Fibroblast of the conjunctiva (primary cell): ENCODE data around the gene EME2.

Experiments used
- DNase-seq: peaks from one replicate; pipeline ENCODE4 v3.0.0-alpha.2; 2010; ENCODE audit warnings: low read depth

EME2 gene

DNA sequence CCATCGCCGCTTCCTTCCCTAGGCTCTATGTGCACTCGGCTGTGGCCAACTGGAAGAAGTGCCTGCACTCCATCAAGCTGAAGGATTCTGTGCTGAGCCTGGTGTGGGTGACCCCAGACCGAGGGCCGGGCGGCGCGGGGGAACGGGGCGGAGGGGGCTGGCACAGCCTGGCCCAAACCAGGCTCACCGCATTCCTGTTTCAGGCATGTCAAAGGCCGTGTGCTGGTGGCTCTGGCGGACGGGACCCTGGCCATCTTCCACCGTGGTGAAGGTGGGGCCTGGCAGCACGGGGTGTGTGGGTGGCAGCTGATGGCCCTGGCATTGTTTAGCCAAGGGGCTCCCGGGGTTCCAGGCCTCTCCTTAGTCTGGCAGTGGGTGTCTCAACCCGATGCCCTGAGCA, 5.9 kb upstream of the EME2 start:
- no peak for DNase-seq

DNA sequence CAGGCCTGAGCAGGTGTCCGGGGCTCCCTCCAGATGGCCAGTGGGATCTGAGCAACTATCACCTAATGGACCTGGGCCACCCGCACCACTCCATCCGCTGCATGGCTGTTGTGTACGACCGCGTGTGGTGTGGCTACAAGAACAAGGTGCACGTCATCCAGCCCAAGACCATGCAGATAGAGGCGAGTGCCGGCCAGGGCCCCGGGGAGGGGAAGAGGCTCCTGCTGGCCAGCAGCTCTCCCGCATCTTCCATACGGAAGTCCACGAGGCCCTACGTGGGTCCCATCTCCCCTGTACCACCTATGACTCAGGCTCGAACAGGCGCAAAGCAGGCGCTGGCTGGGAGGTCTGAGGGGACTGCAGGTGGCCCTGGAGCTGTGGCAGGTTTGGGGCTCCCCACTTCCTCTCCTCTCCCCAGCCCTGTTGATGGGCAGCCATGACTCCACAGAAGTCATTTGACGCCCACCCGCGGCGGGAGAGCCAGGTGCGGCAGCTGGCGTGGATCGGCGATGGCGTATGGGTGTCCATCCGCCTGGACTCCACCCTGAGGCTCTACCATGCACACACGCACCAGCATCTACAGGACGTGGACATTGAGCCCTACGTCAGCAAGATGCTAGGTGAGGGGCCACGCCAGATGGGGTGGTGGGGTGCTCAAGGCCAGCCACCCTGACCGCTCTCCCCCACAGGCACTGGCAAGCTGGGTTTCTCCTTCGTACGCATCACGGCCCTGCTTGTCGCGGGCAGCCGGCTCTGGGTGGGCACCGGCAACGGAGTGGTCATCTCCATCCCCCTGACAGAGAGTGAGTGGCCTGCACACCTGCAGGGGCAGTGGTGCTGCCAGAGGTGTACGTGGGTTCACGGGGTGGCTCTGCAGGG, 5.3 kb upstream of the EME2 start:
- no peak for DNase-seq

DNA sequence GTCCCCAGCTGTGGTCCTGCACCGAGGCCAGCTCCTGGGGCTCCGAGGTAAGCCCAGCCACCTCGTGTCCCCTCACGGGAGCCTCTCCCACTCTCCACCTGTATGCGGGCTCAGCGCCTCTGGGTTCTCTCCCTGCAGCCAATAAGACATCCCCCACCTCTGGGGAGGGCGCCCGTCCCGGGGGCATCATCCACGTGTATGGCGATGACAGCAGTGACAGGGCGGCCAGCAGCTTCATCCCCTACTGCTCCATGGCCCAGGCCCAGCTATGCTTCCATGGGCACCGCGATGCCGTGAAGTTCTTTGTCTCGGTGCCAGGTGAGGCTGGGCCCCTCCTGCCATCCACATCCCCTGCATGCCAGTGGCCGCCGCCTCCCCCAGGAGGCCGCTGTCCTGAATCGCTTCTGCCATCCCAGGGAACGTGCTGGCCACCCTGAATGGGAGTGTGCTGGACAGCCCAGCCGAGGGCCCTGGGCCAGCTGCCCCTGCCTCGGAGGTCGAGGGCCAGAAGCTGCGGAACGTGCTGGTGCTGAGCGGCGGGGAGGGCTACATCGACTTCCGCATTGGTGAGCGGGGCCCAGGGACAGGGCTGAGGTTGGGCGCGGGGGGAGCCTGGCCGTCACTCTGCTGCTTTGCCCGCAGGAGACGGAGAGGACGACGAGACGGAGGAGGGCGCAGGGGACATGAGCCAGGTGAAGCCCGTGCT, 4.4 kb upstream of the EME2 start:
- DNase-seq: no peak

DNA sequence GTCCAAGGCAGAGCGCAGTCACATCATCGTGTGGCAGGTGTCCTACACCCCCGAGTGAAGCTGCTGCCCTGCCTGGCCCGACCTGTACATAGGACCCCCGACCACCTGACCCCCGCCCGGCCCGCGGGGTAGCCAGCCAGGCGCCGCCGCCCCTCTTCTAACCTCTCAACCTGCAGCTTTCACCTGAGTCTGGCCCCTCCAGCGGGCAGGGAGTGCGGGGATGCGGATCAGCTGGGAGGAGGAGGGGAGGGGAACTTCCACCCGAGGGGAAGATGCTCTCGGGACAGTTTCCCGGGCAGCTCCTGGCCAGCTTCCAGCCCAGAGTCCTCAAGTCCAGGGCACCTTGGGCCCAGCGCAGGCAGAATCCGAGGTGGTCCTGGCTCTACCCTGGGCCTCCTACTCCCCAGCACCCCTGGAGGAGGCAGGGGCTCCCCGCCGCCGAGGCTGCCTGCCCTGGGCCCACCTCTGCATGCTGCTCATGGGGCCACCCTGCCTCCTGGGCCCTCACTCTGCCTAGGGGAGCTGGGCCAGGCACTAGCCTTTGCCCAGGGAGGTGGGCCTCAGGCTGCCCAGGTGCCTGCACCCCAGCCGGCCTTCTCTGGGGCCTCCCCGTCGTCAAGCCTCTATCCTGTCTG, 3.7 kb upstream of the EME2 start:
- no peak for DNase-seq

DNA sequence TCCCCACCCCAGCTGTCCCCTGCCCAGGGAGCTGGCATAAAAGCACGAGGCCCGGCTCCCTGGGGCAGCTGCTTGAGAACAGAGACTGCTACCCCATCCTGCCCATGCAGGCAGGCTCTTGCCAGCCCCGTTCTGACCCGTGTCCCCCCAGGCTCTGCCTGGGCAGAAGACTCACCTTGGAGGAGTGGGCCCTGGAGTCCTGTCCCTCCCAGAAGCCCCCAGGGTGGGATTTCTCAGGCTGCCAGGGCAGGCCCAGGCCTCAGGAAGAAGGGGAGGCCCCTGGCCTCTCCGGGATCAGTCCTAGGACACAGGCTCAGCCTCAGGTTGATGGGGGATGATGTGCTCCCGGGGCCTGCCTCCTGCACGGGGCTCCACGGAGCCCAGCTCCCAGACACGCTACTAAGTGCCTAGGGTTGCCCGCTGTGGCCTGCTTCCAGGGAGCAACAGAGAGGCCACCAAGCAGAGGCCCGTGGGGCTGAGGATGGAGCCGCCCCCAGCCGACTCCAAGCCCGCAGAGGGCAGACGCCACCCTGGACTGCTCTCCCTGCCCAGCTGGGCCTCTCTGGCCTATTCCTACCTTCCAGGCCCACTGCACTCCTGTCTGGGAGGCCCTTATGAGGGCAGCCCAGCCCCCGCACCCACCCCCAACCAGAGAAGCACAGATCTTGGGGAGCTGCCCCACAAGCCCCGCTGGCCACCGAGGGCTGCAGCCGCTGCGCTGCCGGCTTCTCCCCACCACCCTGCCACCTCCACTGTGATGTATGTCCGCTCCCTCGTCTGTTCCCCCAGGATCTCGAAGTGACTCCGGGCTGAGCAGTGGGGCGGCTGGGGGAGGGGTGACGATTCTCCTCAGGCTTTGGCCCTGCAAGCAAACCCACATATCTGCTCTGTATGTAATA, 3.0 kb upstream of the EME2 start:
- no peak for DNase-seq

DNA sequence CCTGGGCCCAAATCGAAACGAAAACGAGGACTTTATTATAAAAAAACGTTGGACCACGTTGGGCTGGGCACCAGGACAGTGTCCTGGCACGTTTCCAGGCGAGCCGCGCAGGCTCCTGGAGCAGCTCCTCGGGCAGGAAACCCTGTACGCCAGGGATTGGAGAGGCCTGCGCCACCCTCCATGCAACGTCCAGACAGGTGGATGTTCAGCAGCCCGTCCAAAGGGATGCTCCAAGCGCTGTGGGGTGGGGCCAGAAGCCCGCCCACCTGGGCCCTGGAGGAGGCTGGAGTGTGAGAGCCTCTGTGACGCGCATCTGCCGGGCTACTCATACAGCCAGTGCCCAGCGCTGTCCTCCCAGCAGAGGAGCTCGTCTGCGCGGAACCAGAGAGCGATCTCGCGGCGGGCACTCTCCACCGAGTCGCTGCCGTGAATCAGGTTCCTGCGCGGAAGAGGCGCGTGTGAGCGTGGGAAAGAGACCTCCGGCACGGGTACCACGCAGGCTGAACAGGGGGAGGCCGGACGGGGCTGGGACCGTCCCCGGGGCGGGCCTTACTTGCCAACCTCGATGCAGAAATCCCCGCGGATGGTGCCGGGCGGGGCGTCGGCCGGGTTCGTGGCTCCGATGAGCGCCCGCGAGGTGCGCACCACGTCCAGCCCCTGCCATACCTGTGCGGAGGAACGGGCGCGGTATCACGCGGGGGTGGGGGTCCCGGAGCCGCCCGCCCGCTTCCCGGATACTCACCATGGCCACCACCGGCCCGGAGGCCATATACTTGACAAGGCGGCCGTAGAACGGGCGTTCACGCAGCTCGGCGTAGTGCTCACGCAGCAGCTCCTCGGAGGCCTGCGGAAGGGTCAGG, 2.1 kb upstream of the EME2 start:
- DNase-seq: peak; percentile 23

DNA sequence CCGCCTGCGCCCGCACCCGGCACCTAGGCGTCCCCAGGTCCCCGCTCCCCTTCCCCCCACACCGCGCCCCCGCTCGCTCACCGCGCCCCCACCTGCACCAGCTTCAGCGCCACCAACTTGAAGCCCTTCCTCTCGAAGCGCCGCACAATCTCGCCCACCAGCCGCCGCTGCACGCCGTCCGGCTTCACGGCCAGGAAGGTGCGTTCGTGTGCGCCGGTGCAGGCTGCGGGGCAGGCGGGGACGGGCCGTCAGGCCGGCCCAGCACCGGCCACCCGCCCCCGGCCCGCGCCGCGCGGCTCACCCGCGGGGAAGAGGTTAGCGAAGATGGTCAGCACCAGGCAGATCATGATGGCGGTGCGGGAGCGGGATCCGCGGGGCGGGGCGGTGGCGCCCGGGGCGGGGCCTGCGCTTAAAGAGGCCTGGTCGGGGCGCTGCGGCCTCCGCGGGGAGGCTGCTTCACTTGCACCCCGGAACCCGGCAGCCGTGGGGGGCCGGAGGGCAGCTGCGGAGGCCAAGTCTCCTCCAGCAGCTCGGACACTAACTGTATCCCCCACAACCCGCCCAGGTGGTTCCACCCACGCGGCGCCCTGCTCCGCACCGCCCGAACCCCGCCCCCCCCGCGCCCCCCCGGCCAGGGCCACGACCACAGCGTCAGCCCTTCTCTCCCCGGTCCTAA, 1.3 kb upstream of the EME2 start, which contains the start of gene NME3:
NME3 (minus strand) TSS at position 356 of the 676 bp plus-strand sequence; CDS start at position 347, 9 bp downstream.
- no peak for DNase-seq

DNA sequence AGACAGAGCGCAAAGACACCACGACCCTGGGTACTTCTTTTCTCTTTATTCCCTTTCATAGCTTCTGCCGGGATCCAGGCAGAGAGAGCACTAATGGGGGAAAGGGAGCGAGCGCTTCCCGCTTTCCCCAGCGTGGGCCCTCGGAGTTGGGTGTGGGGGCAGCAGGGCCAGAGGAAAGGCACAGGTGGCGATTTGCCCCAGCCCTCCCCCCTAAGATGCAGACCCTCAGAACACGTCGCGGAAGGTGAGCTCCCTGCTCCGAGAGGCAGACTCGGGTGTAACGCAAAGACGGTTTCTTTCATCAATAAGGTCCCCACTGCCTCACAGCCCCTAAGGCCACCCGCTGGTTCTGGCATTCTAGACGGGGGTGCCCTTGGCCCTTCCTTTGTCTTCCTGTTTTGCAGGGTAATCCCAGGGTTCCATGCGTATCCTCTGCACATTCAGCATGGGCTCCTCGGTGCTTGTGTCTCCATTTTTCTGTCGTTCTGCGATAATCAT, 697 bp upstream of the EME2 start:
- DNase-seq: no peak

DNA sequence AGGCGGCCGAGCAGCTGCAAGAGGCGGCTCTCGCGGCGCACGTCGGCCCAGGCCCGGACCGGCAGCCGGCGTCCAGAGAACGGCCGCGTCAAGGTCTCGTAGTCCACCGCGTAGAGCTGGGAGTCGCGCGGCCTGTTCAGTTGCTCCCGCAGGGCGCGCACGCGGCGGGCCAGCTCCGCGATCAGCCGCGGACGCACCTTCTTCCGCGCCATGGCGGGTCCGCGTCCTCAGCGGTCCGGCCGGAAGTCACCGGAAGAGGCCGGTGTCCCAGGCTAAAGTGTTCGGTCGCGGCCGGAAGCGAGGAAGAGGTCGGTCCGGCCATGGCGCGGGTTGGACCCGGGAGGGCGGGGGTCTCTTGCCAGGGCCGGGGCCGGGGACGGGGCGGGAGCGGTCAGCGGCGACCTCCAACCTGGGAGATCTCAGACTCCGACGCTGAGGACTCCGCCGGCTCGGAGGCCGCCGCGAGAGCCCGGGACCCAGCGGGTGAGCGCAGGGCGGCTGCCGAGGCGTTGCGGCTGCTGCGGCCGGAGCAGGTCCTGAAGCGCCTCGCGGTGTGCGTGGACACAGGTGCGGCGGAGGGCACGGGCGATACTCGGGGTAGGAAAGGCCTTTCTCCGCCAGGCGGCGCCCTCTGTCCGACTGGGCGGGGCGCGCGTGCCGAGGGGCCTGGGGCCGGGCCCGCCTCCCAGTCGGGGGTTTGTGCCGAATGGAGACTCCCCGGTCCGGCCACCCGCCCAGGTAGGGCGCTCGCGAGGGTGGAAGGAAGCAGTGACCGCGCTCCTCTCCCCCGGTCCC, 495 bp downstream of the EME2 start, which contains the start of gene MRPS34:
MRPS34 (minus strand) TSS at position 227 of the 795 bp plus-strand sequence; CDS start at position 212, 15 bp downstream.
- peak; percentile 37 for DNase-seq

DNA sequence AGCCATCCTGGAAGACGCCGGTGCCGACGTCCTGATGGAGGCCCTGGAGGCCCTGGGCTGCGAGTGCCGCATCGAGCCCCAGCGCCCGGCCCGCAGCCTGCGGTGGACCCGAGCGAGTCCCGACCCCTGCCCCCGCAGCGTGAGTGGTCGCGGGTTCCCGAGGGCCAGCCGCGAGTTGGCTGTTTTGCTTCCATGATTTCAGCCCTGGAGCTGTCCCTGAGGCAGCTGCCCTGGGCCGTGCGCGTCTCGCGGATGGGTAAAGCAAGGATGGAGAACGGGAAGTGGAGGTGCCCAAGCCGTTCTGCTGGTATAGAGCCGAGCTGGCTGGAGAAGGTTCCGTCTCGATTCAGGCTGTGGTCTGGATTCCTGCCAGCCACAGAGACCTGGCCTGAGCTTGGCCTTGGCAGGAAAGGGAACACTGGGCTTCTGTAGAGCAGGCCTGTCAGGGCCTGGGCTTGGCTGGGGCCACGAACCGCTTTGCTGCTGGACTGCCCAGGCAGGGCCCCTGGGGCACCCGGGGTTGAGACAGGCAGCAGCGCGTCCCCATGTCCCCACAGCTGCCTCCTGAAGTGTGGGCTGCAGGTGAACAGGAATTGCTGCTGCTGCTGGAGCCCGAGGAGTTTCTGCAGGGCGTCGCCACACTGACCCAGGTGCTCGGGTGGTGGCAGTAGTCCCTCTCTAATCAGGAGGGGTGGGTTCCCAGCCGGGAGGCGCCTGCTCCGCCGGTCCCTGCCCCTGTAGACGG, 1.3 kb downstream of the EME2 start:
- DNase-seq: no peak

DNA sequence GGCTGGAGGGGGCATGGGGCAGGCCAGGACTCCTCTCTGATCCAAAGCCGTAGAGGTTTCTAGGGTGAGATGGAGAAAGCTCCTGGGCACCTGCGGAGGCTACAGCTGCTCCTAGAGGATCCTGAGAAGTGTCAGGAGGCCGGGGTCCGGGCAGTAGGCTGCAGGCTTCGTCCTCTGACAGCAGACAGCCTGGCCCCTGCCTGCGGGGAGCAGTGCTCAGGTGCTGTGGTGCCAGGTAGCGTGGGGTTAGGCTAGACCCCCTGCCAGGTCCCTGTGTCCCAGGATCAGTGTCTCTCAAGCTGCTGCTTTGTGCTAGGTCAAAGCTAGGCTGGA, 1.8 kb downstream of the EME2 start:
- DNase-seq: no peak

DNA sequence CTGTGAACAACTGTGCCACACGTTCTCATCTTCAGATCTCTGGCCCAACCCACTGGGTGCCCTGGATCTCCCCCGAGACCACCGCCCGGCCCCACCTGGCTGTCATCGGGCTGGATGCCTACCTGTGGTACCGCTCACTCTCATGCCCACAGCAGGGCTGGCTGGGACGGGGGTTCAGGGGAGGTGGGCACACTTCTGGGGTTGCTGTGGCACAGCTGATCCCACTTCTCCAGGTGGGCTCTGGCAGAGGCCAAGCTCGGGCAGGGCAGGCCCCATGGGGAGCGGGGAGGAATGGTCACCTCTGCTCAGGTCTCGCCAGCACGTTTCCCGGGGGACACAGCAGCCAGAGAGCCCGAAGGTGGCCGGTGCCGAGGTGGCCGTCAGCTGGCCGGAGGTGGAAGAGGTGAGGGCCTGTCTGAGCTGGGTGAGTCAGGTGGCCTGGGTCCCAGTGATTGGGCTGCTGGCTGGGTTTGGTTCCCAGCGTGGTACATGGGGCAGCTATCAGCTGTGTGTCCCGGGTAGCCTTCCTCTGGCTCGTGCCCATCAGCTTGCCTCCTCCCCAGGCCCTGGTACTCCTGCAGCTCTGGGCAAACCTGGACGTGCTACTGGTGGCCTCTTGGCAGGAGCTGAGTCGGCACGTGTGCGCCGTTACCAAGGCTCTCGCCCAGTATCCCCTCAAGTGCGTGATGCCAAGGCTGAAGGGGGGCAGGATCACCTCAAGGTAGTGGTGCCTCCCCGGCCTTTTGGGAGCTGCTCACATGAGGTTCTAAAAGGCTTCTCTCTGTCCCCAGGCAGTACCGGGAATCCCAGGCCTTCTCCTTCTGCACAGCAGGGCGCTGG, 2.6 kb downstream of the EME2 start:
- no peak for DNase-seq

DNA sequence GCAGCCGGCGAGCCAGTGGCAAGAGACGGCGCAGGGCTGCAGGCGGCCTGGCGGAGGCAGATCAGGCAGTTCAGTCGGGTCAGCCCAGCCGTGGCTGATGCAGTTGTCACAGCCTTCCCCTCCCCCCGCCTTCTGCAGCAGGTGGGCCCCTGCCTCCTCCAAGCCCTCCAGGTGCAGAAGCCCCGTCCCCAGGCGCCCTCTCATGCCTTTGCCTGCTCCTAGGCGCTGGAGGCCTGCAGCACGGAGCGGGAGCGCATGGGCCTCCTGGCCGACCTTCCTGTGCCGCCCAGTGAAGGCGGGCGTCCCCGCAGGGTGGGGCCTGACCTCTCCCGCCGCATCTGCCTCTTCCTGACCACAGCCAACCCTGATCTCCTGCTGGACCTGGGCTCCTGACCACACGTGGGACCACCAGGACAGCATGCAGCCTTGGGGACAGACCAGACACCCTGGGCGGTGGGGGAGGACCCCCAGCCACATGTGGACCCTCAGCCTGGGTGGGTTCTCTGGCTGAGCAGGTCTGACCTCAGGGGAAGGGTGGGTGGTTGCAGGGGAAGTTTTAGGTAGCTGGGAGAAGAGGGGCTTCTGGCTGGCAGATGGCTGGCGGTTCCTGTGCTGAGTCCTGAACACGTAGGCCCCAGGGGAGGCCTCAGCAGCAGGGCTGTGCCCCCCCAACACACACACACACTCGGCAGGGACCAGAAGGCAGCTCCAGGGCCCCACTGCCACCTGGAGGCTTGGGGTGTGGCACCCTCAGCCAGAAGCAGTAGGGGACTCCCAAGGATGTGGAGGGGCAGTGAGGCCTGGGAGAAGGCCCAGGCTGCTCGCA, 3.4 kb downstream of the EME2 start:
- DNase-seq: no peak

DNA sequence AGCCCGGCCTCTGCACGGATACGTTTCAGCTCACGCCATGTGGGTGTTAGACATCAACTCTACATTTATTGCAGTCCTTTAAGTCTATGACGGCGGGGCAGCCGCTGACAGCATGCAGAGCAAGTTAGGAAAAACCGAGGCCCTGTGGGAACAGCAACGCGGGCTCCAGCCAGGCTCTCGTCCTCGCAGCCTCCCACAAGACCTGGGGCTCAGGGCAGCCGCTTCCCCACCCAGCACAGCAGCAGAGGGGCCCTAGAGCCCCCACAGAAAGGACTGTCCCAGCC, 4.0 kb downstream of the EME2 start:
- no peak for DNase-seq

DNA sequence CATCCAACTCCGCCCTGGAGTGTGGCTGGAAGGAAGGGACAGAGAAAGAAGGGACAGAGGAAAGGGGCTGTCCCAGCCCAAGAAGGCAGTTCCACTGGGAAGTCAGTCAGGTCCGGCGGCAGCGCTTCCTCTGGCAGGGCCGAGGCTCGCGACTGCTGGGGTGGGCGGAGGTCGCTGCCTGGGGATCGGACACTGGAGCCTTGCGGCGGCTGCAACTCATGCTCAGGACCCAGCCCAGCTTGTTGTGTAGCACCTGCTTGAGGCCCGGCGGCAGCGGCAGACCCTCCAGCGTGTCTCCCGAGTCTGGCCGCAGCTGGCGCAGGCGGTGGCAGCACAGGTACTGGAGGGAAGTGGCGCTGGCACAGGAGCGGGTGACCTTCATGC, 4.4 kb downstream of the EME2 start:
- DNase-seq: no peak

DNA sequence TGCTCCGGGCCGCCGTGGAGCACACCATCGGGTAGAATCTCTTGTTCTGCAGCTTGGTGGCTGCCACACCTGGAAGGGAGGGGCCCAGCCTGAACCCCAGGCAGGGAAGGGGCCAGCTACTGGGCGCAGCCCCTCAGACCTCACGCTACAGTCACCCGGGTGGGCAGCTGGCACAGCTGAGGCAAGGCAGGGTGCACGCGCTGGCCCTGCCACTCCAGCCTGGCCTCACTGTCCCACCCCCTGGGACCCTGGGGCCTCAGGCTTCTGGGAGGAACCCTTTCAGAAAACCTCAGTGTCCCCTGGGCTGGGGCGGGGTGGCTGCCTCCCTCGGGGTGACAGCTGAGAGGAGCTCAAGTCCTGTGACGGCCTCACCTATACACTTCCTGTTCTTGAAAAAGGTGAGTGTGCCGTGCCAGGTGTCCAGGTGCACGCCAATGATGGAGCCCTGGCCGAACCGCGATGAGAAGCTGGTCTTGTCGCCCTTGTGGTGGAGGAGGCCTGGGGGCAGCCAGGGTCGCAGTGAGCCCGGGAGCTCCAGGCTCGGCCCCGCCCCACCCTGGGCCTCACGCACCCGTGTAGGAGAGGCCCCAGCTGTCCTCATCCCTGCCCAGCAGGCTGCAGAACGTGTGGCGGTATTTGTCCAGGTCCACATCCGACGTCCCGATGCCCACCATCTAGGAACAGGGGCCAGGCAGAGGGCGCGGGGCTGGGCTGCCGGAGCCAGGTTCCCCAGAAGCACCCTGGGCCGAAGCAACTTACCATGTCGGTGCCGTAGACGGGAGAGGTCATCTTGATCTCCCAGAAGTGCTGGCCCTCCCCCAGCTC, 5.0 kb downstream of the EME2 start:
- no peak for DNase-seq
